HepG2 (cell line): ENCODE data around the gene BACH1. TPM values are rescaled to one million over a fixed set of nuclear protein-coding genes. Genes with fewer than 3 reads are reported as not detected.

Experiments used
- CTCF ChIP-seq: sonication (generic); formaldehyde crosslinking; IDR thresholded peaks from 2 replicates; pipeline ENCODE4 v1.5.0; 2020; ENCODE audit warnings: mild to moderate bottlenecking, missing genetic modification reagents, moderate library complexity
- HOXA5 ChIP-seq: sonication (generic); formaldehyde crosslinking; IDR thresholded peaks from 2 replicates; pipeline ENCODE4 v1.4.0; 2020; ENCODE audit warnings: missing genetic modification reagents
- KDM1A ChIP-seq: IDR thresholded peaks from 2 replicates; pipeline ENCODE4 v1.6.1; 2016; ENCODE audit warnings: missing compliant biosample characterization
- LCORL ChIP-seq, 2 experiments: fragments of 450-650 bp in 1 of 2; sonication (generic) in 1 of 2; formaldehyde crosslinking in 1 of 2; IDR thresholded peaks; 2 replicates each; pipeline versions ENCODE4 v1.5.0 to v1.6.1; 2017 to 2020; ENCODE audit warnings: antibody characterized with exemption in 1 of 2, missing genetic modification reagents in 1 of 2
- PAXIP1 ChIP-seq: sonication (generic); formaldehyde crosslinking; conservative IDR thresholded peaks from 2 replicates; pipeline ENCODE4 v1.4.0; 2020; ENCODE audit warnings: mild to moderate bottlenecking, missing genetic modification reagents, moderate library complexity
- PBX2 ChIP-seq: IDR thresholded peaks from 2 replicates; pipeline ENCODE4 v1.6.1; 2016; ENCODE audit warnings: control low read depth
- SP5 ChIP-seq: IDR thresholded peaks from 2 replicates; pipeline ENCODE4 v1.6.1; 2016; ENCODE audit warnings: low read depth, borderline replicate concordance
- STAT5B ChIP-seq: sonication (generic); formaldehyde crosslinking; IDR thresholded peaks from 2 replicates; pipeline ENCODE4 v1.4.0; 2020; ENCODE audit warnings: missing genetic modification reagents
- ZBTB7B ChIP-seq: sonication (generic); formaldehyde crosslinking; IDR thresholded peaks from 2 replicates; pipeline ENCODE4 v1.4.0; 2020; ENCODE audit warnings: missing genetic modification reagents
- ZFP1 ChIP-seq: IDR thresholded peaks from 2 replicates; pipeline ENCODE4 v1.6.1; 2016
- ZNF124 ChIP-seq: sonication (generic); formaldehyde crosslinking; IDR thresholded peaks from 2 replicates; pipeline ENCODE4 v1.4.0; 2020; ENCODE audit warnings: missing genetic modification reagents
- ZNF503 ChIP-seq: sonication (generic); formaldehyde crosslinking; IDR thresholded peaks from 2 replicates; pipeline ENCODE4 v1.4.0; 2020; ENCODE audit warnings: missing genetic modification reagents
- ZNF646 ChIP-seq: sonication (generic); formaldehyde crosslinking; IDR thresholded peaks from 2 replicates; pipeline ENCODE4 v1.9.0; 2021; ENCODE audit warnings: mild to moderate bottlenecking, missing genetic modification reagents
- polyA plus RNA-seq, 8 experiments: library from polyadenylated mRNA; depleted of rRNA in 3 of 8; stranded (reverse) in 7 of 8; unstranded in 1 of 8; fragments of >200 nt; fragmentation: Illumina TruSeq in 4 of 8; extraction: Trizol in 4 of 8; gene quantifications; 2 replicates each; pipeline versions ENCODE4 v1.2.1 to v1.2.3, GENCODE V29; 2011 to 2016; ENCODE audit warnings: low read depth in 4 of 8, missing spikeins in 1 of 8, mixed read lengths in 1 of 8; ENCODE audit not compliant: insufficient read depth in 1 of 8
- total RNA-seq, 5 experiments: library from RNA; depleted of rRNA; stranded (reverse); fragments of >200 nt; fragmentation: Illumina TruSeq; extraction: Trizol; gene quantifications; 2 replicates each; pipeline ENCODE4 v1.2.3, GENCODE V29; 2016; ENCODE audit warnings: low read depth in 1 of 5

The BACH1 gene
- total and polyA plus RNA-seq, 2 of the 13 experiments (the other 11 are each of a cell fraction or from before 2014, with no cell fraction given) = 16.5 to 51.7 TPM

GRCh38 chr21:29299046-29299915 is 559 bp downstream of the BACH1 start (continued):
- TF ChIP-seq PAXIP1 (CRISPR knock-in tag) = no peak
- TF ChIP-seq PBX2 (CRISPR knock-in tag) = no peak
- no peak for TF ChIP-seq ZNF124 (CRISPR knock-in tag)
- no peak; the same call in 1 of the 2 replicates for TF ChIP-seq CTCF (CRISPR knock-in tag)
- TF ChIP-seq LCORL (IDR thresholded peaks at IDR 0.05) = no peak
- TF ChIP-seq LCORL (CRISPR knock-in tag; IDR thresholded peaks at IDR 0.05) = 0 out of 2 replicates have a peak, but pooled peaks have one; percentile 22
- TF ChIP-seq ZBTB7B (CRISPR knock-in tag) = peak; percentile 29; the same call in 1 of the 2 replicates
- no peak; the same call in 1 of the 2 replicates for TF ChIP-seq ZNF646 (CRISPR knock-in tag)
- TF ChIP-seq HOXA5 (CRISPR knock-in tag) = no peak
- no peak for TF ChIP-seq ZFP1 (CRISPR knock-in tag)
- no peak for TF ChIP-seq KDM1A (CRISPR knock-in tag)
- peak; percentile 44; the same call in 1 of the 2 replicates for TF ChIP-seq SP5 (CRISPR knock-in tag)
- no peak for TF ChIP-seq STAT5B (CRISPR knock-in tag)
- TF ChIP-seq ZNF503 (CRISPR knock-in tag) = no peak
